Uterus (tissue), 2 donors: Measurements from ENCODE around the gene UBE2D4.

Source experiments
- POLR2A ChIP-seq, 2 donors: fragments of 450-650 bp; IDR thresholded peaks; one replicate each; pipeline ENCODE4 v1.6.1; 2016; ENCODE audit warnings: antibody characterized with exemption in 2 of 2, mild to moderate bottlenecking in 1 of 2, moderate library complexity in 1 of 2
- TF ChIP-seq, protein P1 (sequence below), 4 experiments: fragments of 200-600 bp in 2 of 4; fragments of 450-650 bp in 2 of 4; sonication (generic) in 2 of 4; IDR thresholded peaks; one replicate each; pipeline ENCODE4 v1.5.1; 2016 to 2019; ENCODE audit warnings: antibody characterized with exemption in 4 of 4, mild to moderate bottlenecking in 2 of 4, moderate library complexity in 1 of 4

- TF ChIP-seq, protein P1, sequence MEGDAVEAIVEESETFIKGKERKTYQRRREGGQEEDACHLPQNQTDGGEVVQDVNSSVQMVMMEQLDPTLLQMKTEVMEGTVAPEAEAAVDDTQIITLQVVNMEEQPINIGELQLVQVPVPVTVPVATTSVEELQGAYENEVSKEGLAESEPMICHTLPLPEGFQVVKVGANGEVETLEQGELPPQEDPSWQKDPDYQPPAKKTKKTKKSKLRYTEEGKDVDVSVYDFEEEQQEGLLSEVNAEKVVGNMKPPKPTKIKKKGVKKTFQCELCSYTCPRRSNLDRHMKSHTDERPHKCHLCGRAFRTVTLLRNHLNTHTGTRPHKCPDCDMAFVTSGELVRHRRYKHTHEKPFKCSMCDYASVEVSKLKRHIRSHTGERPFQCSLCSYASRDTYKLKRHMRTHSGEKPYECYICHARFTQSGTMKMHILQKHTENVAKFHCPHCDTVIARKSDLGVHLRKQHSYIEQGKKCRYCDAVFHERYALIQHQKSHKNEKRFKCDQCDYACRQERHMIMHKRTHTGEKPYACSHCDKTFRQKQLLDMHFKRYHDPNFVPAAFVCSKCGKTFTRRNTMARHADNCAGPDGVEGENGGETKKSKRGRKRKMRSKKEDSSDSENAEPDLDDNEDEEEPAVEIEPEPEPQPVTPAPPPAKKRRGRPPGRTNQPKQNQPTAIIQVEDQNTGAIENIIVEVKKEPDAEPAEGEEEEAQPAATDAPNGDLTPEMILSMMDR (IDR thresholded peaks at IDR 0.05): no peak
- TF ChIP-seq POLR2A (IDR thresholded peaks at IDR 0.05): no peak
These were observed 11.4 kb upstream of the UBE2D4 start for GRCh38 chr7:43914795-43915194.
